ENCODE measurements around the gene ATG2A. TPM values are rescaled to one million over a fixed set of nuclear protein-coding genes. Genes with fewer than 3 reads are reported as not detected.

ATG2A gene
- total and polyA plus RNA-seq, 9 of the 15 experiments (the other 6 are each of a cell fraction or from before 2014, with no cell fraction given), result 0.25 to 45.9 (median 5.2) TPM

- TF ChIP-seq ZBTB40 (IDR thresholded peaks at IDR 0.05), result peak; percentile 42; the same call in 1 of the 2 replicates
- no peak for TF ChIP-seq ZBTB40 (CRISPR knock-in tag; IDR thresholded peaks at IDR 0.05)
- no peak for TF ChIP-seq POU5F1 (IDR thresholded peaks at IDR 0.05; ENCODE audit: borderline replicate concordance, low read depth, low read length, partially characterized antibody)
- no peak for TF ChIP-seq POLR2B (IDR thresholded peaks at IDR 0.05; ENCODE audit: low read depth, partially characterized antibody)
- TF ChIP-seq SAFB (IDR thresholded peaks at IDR 0.05; ENCODE audit: borderline replicate concordance, low read depth, low read length), result no peak
- no peak for TF ChIP-seq ZNF436 (CRISPR knock-in tag; IDR thresholded peaks at IDR 0.05)
- TF ChIP-seq KDM2B (CRISPR knock-in tag; IDR thresholded peaks at IDR 0.05), result no peak
- TF ChIP-seq CCAR2 (IDR thresholded peaks at IDR 0.05; ENCODE audit: low read depth, low read length), result no peak
- TF ChIP-seq HSF4 (CRISPR knock-in tag; IDR thresholded peaks at IDR 0.05; ENCODE audit: borderline replicate concordance), result no peak
- TF ChIP-seq CLOCK (CRISPR knock-in tag; IDR thresholded peaks at IDR 0.05; ENCODE audit: borderline replicate concordance), result no peak
- no peak for TF ChIP-seq ZBTB8A (IDR thresholded peaks at IDR 0.05; ENCODE audit: partially characterized antibody)
- TF ChIP-seq MBD2 (IDR thresholded peaks at IDR 0.05; ENCODE audit: borderline replicate concordance, low read depth), result no peak
- TF ChIP-seq IFI16 (CRISPR knock-in tag; IDR thresholded peaks at IDR 0.05), result no peak
- TF ChIP-seq FUS (optimal IDR thresholded peaks at IDR 0.05; ENCODE audit: low read depth, low read length), result no peak
- TF ChIP-seq EHMT2 (IDR thresholded peaks at IDR 0.05), result no peak
- peak; percentile 62; the same call in 1 of the 2 replicates for TF ChIP-seq SMARCE1 (IDR thresholded peaks at IDR 0.05)
- no peak for TF ChIP-seq ZNF146 (CRISPR knock-in tag; IDR thresholded peaks at IDR 0.05; ENCODE audit: unreplicated experiment)
Observed at GRCh38 chr11:64845129-64845775, 71.8 kb downstream of the ATG2A start (continued).

Data from K562 (cell line).